GM19043 (cell line): Measurements from ENCODE around the gene CELSR1.
"Not testable (repeated sequence)": the region's sequence is repeated elsewhere in the genome, so short reads cannot be mapped to it uniquely, and the experiment has no call there.

Experiments
- ATAC-seq: cut with Tn5 transposase; IDR thresholded peaks from one replicate; pipeline ENCODE4 v1.9.1; 2021; ENCODE audit warnings: low read depth; ENCODE audit not compliant: unreplicated experiment

The CELSR1 gene

GRCh38 chr22:46486996-46487717, 50.3 kb downstream of the CELSR1 start:
- ATAC-seq, result no peak

GRCh38 chr22:46484861-46485595, 52.4 kb downstream of the CELSR1 start:
- no peak for ATAC-seq

- ATAC-seq, result no peak
Measured at GRCh38 chr22:46484156-46484860, 53.1 kb downstream of the CELSR1 start.

GRCh38 chr22:46483353-46483752, 54.1 kb downstream of the CELSR1 start:
- no peak for ATAC-seq

- no peak for ATAC-seq
Measured at GRCh38 chr22:46482056-46482675, 55.3 kb downstream of the CELSR1 start.

GRCh38 chr22:46481386-46481785, 56.0 kb downstream of the CELSR1 start:
- no peak for ATAC-seq

GRCh38 chr22:46480396-46480795, 57.0 kb downstream of the CELSR1 start:
- ATAC-seq, result no peak

GRCh38 chr22:46479046-46479445, 58.4 kb downstream of the CELSR1 start:
- ATAC-seq, result no peak

GRCh38 chr22:46478083-46478551, 59.3 kb downstream of the CELSR1 start:
- ATAC-seq, result no peak

GRCh38 chr22:46476547-46476941, 60.9 kb downstream of the CELSR1 start:
- ATAC-seq, result no peak

GRCh38 chr22:46473896-46474557, 63.4 kb downstream of the CELSR1 start:
- no peak for ATAC-seq

- ATAC-seq, result no peak
Measured at GRCh38 chr22:46473021-46473779, 64.2 kb downstream of the CELSR1 start.

GRCh38 chr22:46472722-46473016, 64.8 kb downstream of the CELSR1 start:
- no peak for ATAC-seq

GRCh38 chr22:46471901-46472721, 65.3 kb downstream of the CELSR1 start:
- ATAC-seq, result no peak

- ATAC-seq, result not testable (repeated sequence)
Measured at GRCh38 chr22:46471330-46471729, 66.1 kb downstream of the CELSR1 start.

GRCh38 chr22:46469711-46470110, 67.7 kb downstream of the CELSR1 start:
- no peak for ATAC-seq

GRCh38 chr22:46467006-46467405, 70.4 kb downstream of the CELSR1 start:
- ATAC-seq, result no peak

GRCh38 chr22:46466255-46466676, 71.2 kb downstream of the CELSR1 start:
- no peak for ATAC-seq

- ATAC-seq, result no peak
Measured at GRCh38 chr22:46465793-46466192, 71.6 kb downstream of the CELSR1 start.
